C1 segment of cervical spinal cord (tissue), 14 donors: ENCODE measurements around the gene SUV39H2.
"Not testable (repeated sequence)": the region's sequence is repeated elsewhere in the genome, so short reads cannot be mapped to it uniquely, and the experiment has no call there.

Experiments
- DNase-seq, 14 donors: peaks; one replicate each; lab custom pipeline; 2025; lab: John Stamatoyannopoulos, UW

SUV39H2 gene

GRCh38 chr10:14875941-14876340 is 2.7 kb upstream of the SUV39H2 start:
- DNase-seq, result no peak

GRCh38 chr10:14876764-14877163 is 1.9 kb upstream of the SUV39H2 start:
- peak in 1 of 14 donors; percentile 14 for DNase-seq

- peak in 3 of 14 donors; percentile 16 to 45 (median 31) for DNase-seq
Observed at GRCh38 chr10:14879124-14879927, 660 bp downstream of the SUV39H2 start.

- no peak for DNase-seq
Observed at GRCh38 chr10:14879928-14880193, 1.2 kb downstream of the SUV39H2 start.

GRCh38 chr10:14880229-14880628 is 1.6 kb downstream of the SUV39H2 start:
- DNase-seq, result no peak

- DNase-seq, result no peak
Observed at GRCh38 chr10:14884082-14884481, 5.4 kb downstream of the SUV39H2 start.

- DNase-seq, result no peak
Observed at GRCh38 chr10:14889318-14889717, 10.7 kb downstream of the SUV39H2 start.

GRCh38 chr10:14891151-14891550 is 12.5 kb downstream of the SUV39H2 start:
- DNase-seq, result no peak

- no peak for DNase-seq
Observed at GRCh38 chr10:14904316-14904732, 25.7 kb downstream of the SUV39H2 start.

GRCh38 chr10:14904864-14905263 is 26.2 kb downstream of the SUV39H2 start:
- no peak for DNase-seq

- DNase-seq, result no peak
Observed at GRCh38 chr10:14905890-14906289, 27.2 kb downstream of the SUV39H2 start.

GRCh38 chr10:14906765-14907164 is 28.1 kb downstream of the SUV39H2 start:
- DNase-seq, result no peak

- not testable (repeated sequence) for DNase-seq
Observed at GRCh38 chr10:14907591-14907990, 28.9 kb downstream of the SUV39H2 start.

GRCh38 chr10:14909101-14909500 is 30.4 kb downstream of the SUV39H2 start:
- DNase-seq, result no peak

- DNase-seq, result no peak
Observed at GRCh38 chr10:14910953-14911352, 32.3 kb downstream of the SUV39H2 start.

GRCh38 chr10:14911801-14912200 is 33.1 kb downstream of the SUV39H2 start:
- DNase-seq, result no peak

- DNase-seq, result no peak
Observed at GRCh38 chr10:14916600-14916999, 37.9 kb downstream of the SUV39H2 start.

GRCh38 chr10:14917827-14918226 is 39.2 kb downstream of the SUV39H2 start:
- DNase-seq, result no peak

- DNase-seq, result no peak
Observed at GRCh38 chr10:14918964-14919363, 40.3 kb downstream of the SUV39H2 start.

GRCh38 chr10:14924013-14924412 is 45.3 kb downstream of the SUV39H2 start:
- DNase-seq, result no peak

GRCh38 chr10:14925268-14925667 is 46.6 kb downstream of the SUV39H2 start:
- no peak for DNase-seq

GRCh38 chr10:14926061-14926470 is 47.4 kb downstream of the SUV39H2 start:
- DNase-seq, result no peak

- no peak for DNase-seq
Observed at GRCh38 chr10:14926722-14927416, 48.2 kb downstream of the SUV39H2 start.
